ENCODE measurements around the gene TPSB2.
"Not testable (repeated sequence)": the region's sequence is repeated elsewhere in the genome, so short reads cannot be mapped to it uniquely, and the experiment has no call there.

Gene TPSB2

GRCh38 chr16:1206786-1207185 is 23.2 kb downstream of the TPSB2 start:
- DNase-seq (ENCODE audit: extremely low read depth in 1 of 2, low read depth in 1 of 2) = no peak

- no peak for DNase-seq (ENCODE audit: extremely low read depth in 1 of 2, low read depth in 1 of 2)
These were observed 23.7 kb downstream of the TPSB2 start for GRCh38 chr16:1206326-1206725.

- DNase-seq (ENCODE audit: extremely low read depth in 1 of 2, low read depth in 1 of 2) = no peak
These were observed 25.1 kb downstream of the TPSB2 start for GRCh38 chr16:1204933-1205332.

DNA sequence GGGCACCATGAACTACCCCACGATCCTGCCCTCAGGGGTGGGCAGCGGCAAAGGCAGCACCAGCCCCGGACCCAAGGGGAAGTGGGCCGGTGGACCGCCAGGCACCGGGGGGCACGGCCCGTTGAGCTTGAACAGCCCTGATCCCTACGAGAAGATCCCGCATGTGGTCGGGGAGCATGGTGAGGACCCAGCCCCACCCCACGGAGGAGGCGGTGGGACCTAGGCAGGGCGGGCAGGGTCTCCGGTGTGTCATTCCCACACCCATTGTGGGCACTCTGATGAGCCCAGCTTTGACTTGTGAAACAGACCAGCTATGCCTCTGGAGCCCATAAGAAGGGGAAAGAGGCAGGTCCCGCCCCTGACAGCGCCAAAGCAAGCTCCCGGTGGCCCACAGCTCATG is 27.7 kb downstream of the TPSB2 start:
- DNase-seq (ENCODE audit: extremely low read depth in 1 of 2, low read depth in 1 of 2) = no peak

- no peak for DNase-seq (ENCODE audit: extremely low read depth in 1 of 2, low read depth in 1 of 2)
These were observed 28.5 kb downstream of the TPSB2 start for GRCh38 chr16:1201444-1201843.

DNA sequence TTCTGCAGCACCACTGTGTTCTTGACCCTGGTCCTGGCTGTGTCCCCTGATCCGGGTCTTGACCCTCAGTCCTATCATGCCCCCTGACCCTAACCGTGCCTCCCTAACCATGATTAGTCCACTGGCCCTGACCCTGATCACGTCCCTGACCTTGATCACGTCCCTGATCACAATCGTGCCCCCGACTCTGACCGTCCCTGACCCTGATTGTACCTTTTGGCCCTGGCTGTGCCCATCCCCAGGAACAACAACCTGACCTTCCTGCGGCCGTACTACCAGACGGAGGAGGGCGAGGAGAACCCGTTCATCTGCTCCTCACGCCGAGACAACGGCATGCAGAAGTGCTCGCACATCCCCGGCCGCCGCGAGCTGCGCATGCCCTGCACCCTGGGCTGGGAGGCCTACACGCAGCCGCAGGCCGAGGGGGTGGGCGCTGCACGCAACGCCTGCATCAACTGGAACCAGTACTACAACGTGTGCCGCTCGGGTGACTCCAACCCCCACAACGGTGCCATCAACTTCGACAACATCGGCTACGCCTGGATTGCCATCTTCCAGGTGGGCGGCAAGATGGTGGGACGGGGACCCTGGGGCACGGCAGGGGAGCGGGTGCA is 29.9 kb downstream of the TPSB2 start:
- no peak for DNase-seq (ENCODE audit: extremely low read depth in 1 of 2, low read depth in 1 of 2)

- no peak for DNase-seq (ENCODE audit: extremely low read depth in 1 of 2, low read depth in 1 of 2)
These were observed 30.5 kb downstream of the TPSB2 start for GRCh38 chr16:1199347-1200013.

- DNase-seq (ENCODE audit: extremely low read depth in 1 of 2, low read depth in 1 of 2) = not testable (repeated sequence)
These were observed 31.2 kb downstream of the TPSB2 start for GRCh38 chr16:1198671-1199346.

- no peak for DNase-seq (ENCODE audit: extremely low read depth in 1 of 2, low read depth in 1 of 2)
These were observed 31.8 kb downstream of the TPSB2 start for GRCh38 chr16:1198194-1198593.

GRCh38 chr16:1197237-1197866 is 32.6 kb downstream of the TPSB2 start:
- no peak for DNase-seq (ENCODE audit: extremely low read depth in 1 of 2, low read depth in 1 of 2)

- DNase-seq (ENCODE audit: extremely low read depth in 1 of 2, low read depth in 1 of 2) = no peak
These were observed 33.5 kb downstream of the TPSB2 start for GRCh38 chr16:1196494-1196893.

DNA sequence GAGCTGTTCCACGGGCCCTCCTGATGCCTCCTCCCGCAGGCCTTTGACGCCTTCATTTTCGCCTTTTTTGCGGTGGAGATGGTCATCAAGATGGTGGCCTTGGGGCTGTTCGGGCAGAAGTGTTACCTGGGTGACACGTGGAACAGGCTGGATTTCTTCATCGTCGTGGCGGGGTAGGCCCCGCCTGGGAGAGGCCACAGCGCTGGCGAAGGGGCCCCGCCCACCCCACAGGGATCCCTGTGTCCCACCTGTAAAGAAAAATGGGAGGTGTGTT is 34.7 kb downstream of the TPSB2 start:
- no peak for DNase-seq (ENCODE audit: extremely low read depth in 1 of 2, low read depth in 1 of 2)

DNA sequence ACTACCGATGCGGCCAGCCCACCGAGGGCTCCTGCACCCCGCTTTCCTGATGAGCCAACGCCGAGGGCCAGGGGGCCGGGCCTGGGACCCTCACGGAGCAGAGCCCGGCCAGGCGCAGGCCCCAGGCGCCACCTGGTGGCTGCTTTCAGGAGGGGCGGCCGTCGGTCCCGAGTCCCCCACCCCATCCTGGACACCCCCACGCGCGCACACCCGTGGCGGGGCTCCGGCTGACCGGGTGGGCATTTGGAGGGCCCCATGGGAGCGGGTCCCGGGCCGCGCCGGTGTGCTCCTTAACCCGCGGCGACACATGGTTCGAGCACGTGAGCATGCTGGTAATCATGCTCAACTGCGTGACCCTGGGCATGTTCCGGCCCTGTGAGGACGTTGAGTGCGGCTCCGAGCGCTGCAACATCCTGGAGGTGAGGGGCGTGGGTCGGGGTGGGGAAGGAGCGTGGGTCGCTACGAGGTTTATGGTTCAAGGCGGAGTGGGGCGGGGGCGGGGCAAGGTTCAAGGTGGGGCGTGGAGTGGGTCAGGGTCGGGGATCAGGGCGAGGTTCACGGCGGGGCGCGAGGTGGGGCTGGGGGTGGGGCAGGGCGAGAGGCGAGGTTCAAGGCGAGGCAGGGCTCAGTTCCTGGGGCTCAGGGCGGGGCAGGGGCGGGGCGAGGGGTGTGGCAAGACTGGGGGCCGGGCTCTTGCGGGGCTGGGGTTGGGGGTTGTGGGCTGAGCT is 35.2 kb downstream of the TPSB2 start:
- DNase-seq (ENCODE audit: extremely low read depth in 1 of 2, low read depth in 1 of 2) = no peak

DNA sequence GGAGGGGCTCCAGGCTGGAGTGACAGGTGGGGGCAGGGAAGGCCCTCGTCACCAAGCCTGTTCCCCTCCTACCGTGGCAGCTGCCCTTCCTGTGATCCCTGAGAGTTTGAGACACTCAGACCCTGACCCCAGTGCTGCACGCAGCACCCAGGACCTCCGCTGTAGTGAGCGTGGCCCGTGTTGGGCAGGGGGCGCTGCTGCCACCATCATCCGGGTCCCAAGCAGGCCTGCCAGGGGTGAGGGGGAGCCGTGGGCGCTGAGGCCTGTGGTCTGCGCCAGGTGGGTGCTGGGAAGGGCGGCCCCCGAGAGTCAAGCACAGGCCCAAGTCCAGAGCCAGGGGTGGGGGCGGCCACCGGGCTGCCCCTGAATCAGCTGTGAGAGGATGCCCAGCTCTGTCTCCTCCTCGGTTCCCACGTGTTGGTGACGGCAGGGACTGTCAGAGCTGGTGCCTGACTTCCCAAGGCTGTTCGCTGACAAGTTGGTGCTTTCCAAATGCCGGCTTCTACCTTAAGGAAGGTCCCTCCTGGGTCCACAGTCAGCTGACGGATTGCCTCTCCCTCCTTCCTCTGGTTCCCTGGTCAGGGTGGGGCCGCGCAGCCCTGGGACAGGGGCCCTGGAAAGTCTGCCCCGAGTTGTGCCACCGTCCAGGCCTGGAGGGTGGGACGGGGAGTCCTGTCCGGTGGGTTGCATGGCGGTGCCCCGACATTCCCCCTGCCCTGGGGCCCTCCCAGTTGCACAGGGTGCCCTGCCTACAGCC is 36.0 kb downstream of the TPSB2 start:
- DNase-seq (ENCODE audit: extremely low read depth in 1 of 2, low read depth in 1 of 2) = no peak

- no peak for DNase-seq (ENCODE audit: extremely low read depth in 1 of 2, low read depth in 1 of 2)
These were observed 36.7 kb downstream of the TPSB2 start for GRCh38 chr16:1193143-1193824.

GRCh38 chr16:1192384-1193073 is 37.5 kb downstream of the TPSB2 start:
- no peak for DNase-seq (ENCODE audit: extremely low read depth in 1 of 2, low read depth in 1 of 2)

DNA sequence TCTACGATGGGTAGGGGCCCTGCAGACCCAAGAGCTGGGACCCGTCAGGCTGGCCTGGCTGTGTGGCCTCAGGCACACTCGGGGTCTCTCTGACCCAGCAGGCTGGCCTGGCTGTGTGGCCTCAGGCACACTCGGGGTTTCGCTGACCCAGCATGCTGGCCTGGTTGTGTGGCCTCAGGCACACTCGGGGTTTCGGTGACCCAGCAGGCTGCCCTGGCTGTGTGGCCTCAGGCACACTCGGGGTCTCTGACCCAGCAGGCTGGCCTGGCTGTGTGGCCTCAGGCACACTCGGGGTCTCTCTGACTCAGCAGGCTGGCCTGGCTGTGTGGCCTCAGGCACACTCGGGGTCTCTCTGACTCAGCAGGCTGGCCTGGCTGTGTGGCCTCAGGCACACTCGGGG is 39.2 kb downstream of the TPSB2 start:
- not testable (repeated sequence) for DNase-seq (ENCODE audit: extremely low read depth in 1 of 2, low read depth in 1 of 2)

GRCh38 chr16:1189455-1189854 is 40.5 kb downstream of the TPSB2 start:
- no peak for DNase-seq (ENCODE audit: extremely low read depth in 1 of 2, low read depth in 1 of 2)

DNA sequence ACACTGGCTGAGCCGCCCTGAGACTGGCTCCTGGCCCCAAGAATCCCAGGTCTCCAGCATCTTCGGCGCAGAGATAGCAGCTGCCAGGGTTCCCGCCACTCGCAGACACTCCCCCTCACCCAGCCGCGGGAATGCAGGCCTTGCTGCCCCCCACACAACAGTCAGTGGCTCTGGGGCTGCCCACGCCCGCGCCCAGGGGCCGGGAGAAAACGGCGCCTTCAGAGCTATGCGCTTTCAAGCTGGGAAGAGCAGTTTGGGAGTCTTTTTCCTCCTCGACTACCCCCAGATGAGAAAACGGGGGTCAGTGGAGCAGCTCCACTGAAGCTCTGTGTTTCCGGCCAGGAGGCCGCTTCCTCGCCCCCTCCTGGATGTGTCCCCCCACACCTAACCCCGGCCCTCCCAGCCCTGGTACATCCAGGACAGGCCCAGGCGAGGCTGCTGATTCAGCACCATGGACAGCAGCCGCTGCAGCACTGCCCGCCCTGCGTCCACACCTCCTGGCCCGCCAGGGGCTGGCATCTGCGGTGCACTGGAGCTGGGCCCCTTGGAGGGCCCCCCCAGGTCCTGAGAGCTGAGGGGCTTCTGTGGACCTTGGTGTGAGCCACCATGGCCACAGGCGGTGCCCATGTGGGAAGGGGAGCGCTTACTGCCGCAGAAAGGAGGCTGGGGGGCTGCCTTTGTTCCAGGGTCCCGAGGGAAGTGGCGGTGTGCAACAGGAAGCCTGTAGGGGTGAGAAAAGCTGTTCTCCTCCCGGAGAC is 41.4 kb downstream of the TPSB2 start:
- DNase-seq (ENCODE audit: extremely low read depth in 1 of 2, low read depth in 1 of 2) = no peak

Data from stimulated activated CD8-positive, alpha-beta memory T cell treated with anti-CD3 and anti-CD28 coated beads, Interleukin-7, amount 100 ng/mL, for 48 hours (primary cell).